ENCODE results near the gene FNDC3B. TPM values are rescaled to one million over a fixed set of nuclear protein-coding genes. Genes with fewer than 3 reads are reported as not detected.

The FNDC3B gene
- total RNA-seq, 4 donors from 2014 or later: 23.9 to 61.9 (median 37.0) TPM

DNA sequence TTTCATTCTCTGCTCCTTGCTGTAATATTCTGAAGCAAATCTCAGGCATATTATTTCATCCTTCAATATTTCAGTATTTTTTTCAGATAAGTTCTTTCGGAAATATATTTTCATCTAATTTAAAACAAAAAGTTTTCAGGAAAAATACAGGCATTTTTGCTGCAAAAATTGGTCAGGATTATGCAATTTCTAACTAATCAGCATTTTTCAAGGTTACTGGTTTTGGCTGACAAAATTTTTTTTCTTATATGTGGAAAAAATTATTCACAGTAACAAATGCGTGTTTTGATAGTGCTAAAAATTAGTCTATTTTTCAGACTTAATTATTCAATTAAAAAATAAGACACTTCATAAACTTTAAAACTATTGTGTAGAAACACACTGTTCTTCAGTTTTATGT lies 31.4 kb downstream of the FNDC3B start:
- Histone ChIP-seq H3K27ac (peak overlapping the region; percentile 32), H3K36me3 (no peaks in the 10 kb centered on the region), H3K9me3 (no peaks in the 10 kb centered on the region), H3K4me1 (peaks cover 40% of the 10 kb centered on the region), H3K4me3 (no peak overlapping the region), H3K27me3 (no peaks in the 10 kb centered on the region)
- TF ChIP-seq POLR2A (IDR thresholded peaks at IDR 0.05) (no peak), POLR2AphosphoS5 (IDR thresholded peaks at IDR 0.05) (no peak), EP300 (IDR thresholded peaks at IDR 0.05) (no peak)
- TF ChIP-seq, protein P1, sequence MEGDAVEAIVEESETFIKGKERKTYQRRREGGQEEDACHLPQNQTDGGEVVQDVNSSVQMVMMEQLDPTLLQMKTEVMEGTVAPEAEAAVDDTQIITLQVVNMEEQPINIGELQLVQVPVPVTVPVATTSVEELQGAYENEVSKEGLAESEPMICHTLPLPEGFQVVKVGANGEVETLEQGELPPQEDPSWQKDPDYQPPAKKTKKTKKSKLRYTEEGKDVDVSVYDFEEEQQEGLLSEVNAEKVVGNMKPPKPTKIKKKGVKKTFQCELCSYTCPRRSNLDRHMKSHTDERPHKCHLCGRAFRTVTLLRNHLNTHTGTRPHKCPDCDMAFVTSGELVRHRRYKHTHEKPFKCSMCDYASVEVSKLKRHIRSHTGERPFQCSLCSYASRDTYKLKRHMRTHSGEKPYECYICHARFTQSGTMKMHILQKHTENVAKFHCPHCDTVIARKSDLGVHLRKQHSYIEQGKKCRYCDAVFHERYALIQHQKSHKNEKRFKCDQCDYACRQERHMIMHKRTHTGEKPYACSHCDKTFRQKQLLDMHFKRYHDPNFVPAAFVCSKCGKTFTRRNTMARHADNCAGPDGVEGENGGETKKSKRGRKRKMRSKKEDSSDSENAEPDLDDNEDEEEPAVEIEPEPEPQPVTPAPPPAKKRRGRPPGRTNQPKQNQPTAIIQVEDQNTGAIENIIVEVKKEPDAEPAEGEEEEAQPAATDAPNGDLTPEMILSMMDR (IDR thresholded peaks at IDR 0.05): no peak
- 66% methylated on average over 2 of the region's 2 CpGs for WGBS
- DNase-seq (ENCODE audit: low spot score in 2 of 2): no peak

DNA sequence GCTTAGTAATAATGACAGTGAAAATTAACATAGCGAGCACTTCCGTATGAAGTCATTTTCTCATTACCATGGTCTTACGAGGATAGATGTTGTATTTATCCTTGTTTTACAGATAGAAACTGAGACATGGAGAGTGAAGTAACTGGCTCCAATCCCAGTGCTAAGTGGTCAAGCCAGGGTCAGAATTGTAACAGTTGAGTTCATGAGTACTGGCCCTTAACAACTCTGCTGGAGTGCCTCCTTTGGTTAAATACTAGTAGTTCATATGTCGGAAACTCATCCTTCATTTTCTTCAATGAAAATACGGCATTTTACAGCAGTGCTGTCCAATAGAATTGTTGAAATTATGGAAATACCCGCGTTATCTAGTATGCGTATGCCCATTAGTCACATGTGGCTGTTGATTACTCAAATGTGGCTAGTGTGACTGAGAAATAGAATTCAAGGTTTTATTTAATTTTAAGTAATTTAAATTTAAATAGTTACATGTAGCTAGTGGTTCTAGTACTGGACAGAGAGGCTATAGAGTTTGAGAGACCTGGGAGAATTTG lies 32.5 kb downstream of the FNDC3B start:
- Histone ChIP-seq H3K27me3 (no peaks in the 10 kb centered on the region), H3K27ac (no peak overlapping the region), H3K4me3 (no peak overlapping the region), H3K4me1 (peaks cover 30% of the 10 kb centered on the region), H3K36me3 (no peaks in the 10 kb centered on the region), H3K9me3 (no peaks in the 10 kb centered on the region)
- DNase-seq (ENCODE audit: low spot score in 2 of 2): no peak
- TF ChIP-seq, protein P1 (IDR thresholded peaks at IDR 0.05): no peak
- TF ChIP-seq POLR2A (IDR thresholded peaks at IDR 0.05) (no peak), EP300 (IDR thresholded peaks at IDR 0.05) (no peak), POLR2AphosphoS5 (IDR thresholded peaks at IDR 0.05) (no peak)
- 94% methylated on average over 8 of the region's 8 CpGs for WGBS

DNA sequence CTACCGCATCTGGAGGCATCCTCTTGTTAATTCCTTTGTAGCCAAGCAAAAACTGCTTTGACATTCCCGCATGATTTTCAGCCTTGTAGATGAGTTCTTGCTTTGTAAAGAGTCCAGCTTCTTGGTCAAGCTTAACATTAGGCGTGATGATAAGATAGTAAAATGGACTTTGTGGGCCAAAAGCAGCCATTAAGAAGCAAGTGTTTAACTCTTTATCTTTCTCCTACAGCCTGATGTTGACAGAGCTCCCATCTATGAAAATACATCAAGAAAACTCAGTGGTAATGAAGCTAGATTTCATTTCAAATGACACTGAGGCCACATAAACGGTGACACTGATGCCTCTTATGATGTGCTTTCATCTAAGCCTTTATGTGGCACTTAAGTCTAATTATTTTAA lies 33.2 kb downstream of the FNDC3B start:
- H3K4me3 ChIP-seq: no peak overlapping the region
- no peak overlapping the region for H3K27ac ChIP-seq
- no peaks in the 10 kb centered on the region for H3K9me3 ChIP-seq
- no peaks in the 10 kb centered on the region for H3K36me3 ChIP-seq
- no peak for DNase-seq (ENCODE audit: low spot score in 2 of 2)
- peaks cover 24% of the 10 kb centered on the region for H3K4me1 ChIP-seq
- WGBS: 90% methylated on average over 4 of the region's 4 CpGs
- H3K27me3 ChIP-seq: no peaks in the 10 kb centered on the region
- TF ChIP-seq POLR2AphosphoS5 (IDR thresholded peaks at IDR 0.05) (no peak), POLR2A (IDR thresholded peaks at IDR 0.05) (no peak), EP300 (IDR thresholded peaks at IDR 0.05) (no peak)
- TF ChIP-seq, protein P1 (IDR thresholded peaks at IDR 0.05): no peak

DNA sequence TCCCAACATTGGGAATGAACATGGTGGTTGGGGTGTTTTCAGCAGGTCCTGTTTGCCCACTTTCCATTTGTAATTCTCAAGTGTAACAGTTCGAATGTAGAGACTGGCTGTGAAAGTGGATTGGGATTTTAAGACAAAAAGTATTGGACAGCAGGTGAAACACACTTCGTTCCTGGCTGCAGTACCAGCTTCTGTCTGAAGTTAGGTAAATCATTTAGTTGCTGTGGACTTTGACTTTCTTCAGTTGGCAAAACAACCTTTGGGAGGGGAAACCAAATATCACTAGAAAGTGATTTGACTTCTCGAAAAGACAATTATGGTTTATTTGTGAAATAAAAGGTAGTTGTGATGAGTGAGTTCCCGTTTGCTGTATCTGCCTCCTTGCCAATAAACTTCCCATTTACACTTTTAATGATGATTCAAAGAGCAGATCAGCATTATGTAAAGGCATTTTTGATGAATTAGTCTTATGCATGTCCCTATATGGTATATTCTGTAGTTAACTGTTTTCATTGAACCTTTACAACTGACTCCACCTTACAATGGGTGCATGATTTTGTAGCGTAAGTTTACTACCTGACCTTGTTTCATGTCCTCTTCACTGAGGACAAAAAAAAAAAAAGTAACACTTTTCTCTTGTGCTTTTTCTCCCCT lies 34.0 kb downstream of the FNDC3B start:
- H3K4me3 ChIP-seq: no peak overlapping the region
- DNase-seq (ENCODE audit: low spot score in 2 of 2): no peak
- H3K27me3 ChIP-seq: no peaks in the 10 kb centered on the region
- H3K9me3 ChIP-seq: no peaks in the 10 kb centered on the region
- H3K36me3 ChIP-seq: no peaks in the 10 kb centered on the region
- WGBS: 89% methylated on average over 5 of the region's 5 CpGs
- TF ChIP-seq POLR2AphosphoS5 (IDR thresholded peaks at IDR 0.05): no peak
- TF ChIP-seq EP300 (IDR thresholded peaks at IDR 0.05): no peak
- TF ChIP-seq POLR2A (IDR thresholded peaks at IDR 0.05): no peak
- TF ChIP-seq, protein P1 (IDR thresholded peaks at IDR 0.05): no peak
- peaks cover 24% of the 10 kb centered on the region for H3K4me1 ChIP-seq
- no peak overlapping the region for H3K27ac ChIP-seq

DNA sequence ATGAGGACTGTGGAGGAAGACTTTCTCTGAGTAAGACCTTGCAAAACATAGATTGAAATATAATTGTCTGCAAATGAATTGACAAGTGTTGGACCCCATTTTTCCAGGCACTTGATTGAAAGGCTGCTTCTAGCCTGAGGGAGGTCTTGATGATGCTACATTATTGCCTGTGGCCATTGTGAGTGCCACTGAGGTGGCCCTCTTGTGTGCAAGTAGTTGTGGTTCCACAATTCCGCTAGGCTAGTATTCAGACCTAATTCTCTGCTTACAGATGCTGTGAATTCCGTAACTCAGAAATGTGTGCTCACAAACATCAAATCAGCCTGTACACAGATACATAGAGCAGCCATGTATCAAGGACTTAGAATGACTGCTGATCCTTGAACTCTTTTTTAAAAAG lies 34.7 kb downstream of the FNDC3B start:
- H3K27me3 ChIP-seq: no peaks in the 10 kb centered on the region
- WGBS: 91% methylated on average over 2 of the region's 2 CpGs
- H3K9me3 ChIP-seq: no peaks in the 10 kb centered on the region
- no peak for DNase-seq (ENCODE audit: low spot score in 2 of 2)
- TF ChIP-seq POLR2A (IDR thresholded peaks at IDR 0.05) (no peak), EP300 (IDR thresholded peaks at IDR 0.05) (no peak), POLR2AphosphoS5 (IDR thresholded peaks at IDR 0.05) (no peak)
- TF ChIP-seq, protein P1 (IDR thresholded peaks at IDR 0.05): no peak
- H3K4me3 ChIP-seq: no peak overlapping the region
- H3K4me1 ChIP-seq: peaks cover 27% of the 10 kb centered on the region
- no peaks in the 10 kb centered on the region for H3K36me3 ChIP-seq
- no peak overlapping the region for H3K27ac ChIP-seq

Data from suprapubic skin (tissue), 4 donors.